WERI-Rb-1 (cell line): Measurements from ENCODE around the gene NFAM1.

Experiments used
- DNase-seq: peaks from one replicate; pipeline ENCODE4 v3.0.0-alpha.2; 2020
- H3K27ac ChIP-seq: fragments of 250-450 bp; sonication (Bioruptor Pico); 2 replicates; pipeline ENCODE4 v1.5.1; 2020; ENCODE audit warnings: mild to moderate bottlenecking, moderate library complexity
- H3K27me3 ChIP-seq: fragments of 250-450 bp; sonication (Bioruptor Pico); 2 replicates; pipeline ENCODE4 v1.5.1; 2021; ENCODE audit warnings: mild to moderate bottlenecking, low read depth, moderate library complexity; ENCODE audit not compliant: insufficient read depth, severe bottlenecking
- H3K36me3 ChIP-seq: fragments of 250-450 bp; sonication (Bioruptor Pico); 2 replicates; pipeline ENCODE4 v1.5.1; 2020; ENCODE audit warnings: mild to moderate bottlenecking, moderate library complexity
- H3K4me3 ChIP-seq: 2 replicates; pipeline ENCODE4 v1.5.1; 2011; ENCODE audit warnings: low read depth, mild to moderate bottlenecking, control low read depth, low read length
- H3K9me3 ChIP-seq: fragments of 250-450 bp; sonication (Bioruptor Pico); 2 replicates; pipeline ENCODE4 v1.5.1; 2021; ENCODE audit warnings: mild to moderate bottlenecking, moderate library complexity; ENCODE audit not compliant: severe bottlenecking
- TF ChIP-seq, protein P1 (sequence below): IDR thresholded peaks from 2 replicates; pipeline ENCODE4 v1.5.1; 2011; ENCODE audit warnings: low read depth, mild to moderate bottlenecking, control low read depth, inconsistent platforms, low read length

Gene NFAM1

DNA sequence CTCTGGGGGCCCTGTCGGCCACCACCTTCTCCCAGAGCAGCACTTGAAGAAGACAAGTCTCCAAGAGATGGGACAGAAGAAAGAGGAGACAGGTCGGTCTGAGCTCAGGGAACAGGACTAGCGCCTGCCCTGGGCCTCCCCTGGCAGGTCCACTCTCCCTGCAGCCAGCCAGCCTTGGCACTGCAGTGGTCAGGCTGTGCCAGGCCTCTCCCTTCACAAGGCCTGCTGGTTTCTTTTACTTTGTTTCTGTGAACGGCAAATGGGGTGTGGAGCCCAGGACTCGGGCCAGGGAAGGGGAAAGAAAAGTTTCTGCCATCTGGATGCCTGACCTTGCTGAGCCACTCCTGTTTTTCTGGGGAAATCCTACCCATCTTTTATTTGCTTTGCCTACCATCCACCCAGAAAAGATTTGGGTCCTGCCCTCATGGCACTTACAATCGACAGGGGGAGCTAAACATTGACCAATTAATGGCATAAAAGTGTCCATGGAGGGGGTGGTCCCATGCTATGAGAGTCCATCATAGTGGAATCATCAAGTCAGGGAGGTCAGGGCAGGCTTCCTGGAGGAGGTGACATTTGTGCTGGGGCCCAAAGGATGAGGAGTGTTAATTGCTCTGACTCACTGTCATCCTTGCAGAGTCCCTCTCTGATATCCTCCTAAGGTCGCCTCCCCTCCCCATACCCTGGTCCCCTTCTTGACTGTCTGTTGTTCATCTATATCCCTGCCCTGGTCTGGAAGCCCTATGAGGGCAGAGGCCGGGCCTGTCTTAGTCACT is 65.2 kb downstream of the NFAM1 start:
- Histone ChIP-seq H3K36me3 (peaks cover 5% of the 10 kb centered on the region), H3K9me3 (no peaks in the 10 kb centered on the region), H3K4me3 (no peak overlapping the region), H3K27me3 (no peaks in the 10 kb centered on the region), H3K27ac (no peak overlapping the region)
- DNase-seq, result no peak
- TF ChIP-seq, protein P1, sequence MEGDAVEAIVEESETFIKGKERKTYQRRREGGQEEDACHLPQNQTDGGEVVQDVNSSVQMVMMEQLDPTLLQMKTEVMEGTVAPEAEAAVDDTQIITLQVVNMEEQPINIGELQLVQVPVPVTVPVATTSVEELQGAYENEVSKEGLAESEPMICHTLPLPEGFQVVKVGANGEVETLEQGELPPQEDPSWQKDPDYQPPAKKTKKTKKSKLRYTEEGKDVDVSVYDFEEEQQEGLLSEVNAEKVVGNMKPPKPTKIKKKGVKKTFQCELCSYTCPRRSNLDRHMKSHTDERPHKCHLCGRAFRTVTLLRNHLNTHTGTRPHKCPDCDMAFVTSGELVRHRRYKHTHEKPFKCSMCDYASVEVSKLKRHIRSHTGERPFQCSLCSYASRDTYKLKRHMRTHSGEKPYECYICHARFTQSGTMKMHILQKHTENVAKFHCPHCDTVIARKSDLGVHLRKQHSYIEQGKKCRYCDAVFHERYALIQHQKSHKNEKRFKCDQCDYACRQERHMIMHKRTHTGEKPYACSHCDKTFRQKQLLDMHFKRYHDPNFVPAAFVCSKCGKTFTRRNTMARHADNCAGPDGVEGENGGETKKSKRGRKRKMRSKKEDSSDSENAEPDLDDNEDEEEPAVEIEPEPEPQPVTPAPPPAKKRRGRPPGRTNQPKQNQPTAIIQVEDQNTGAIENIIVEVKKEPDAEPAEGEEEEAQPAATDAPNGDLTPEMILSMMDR, result no peak

DNA sequence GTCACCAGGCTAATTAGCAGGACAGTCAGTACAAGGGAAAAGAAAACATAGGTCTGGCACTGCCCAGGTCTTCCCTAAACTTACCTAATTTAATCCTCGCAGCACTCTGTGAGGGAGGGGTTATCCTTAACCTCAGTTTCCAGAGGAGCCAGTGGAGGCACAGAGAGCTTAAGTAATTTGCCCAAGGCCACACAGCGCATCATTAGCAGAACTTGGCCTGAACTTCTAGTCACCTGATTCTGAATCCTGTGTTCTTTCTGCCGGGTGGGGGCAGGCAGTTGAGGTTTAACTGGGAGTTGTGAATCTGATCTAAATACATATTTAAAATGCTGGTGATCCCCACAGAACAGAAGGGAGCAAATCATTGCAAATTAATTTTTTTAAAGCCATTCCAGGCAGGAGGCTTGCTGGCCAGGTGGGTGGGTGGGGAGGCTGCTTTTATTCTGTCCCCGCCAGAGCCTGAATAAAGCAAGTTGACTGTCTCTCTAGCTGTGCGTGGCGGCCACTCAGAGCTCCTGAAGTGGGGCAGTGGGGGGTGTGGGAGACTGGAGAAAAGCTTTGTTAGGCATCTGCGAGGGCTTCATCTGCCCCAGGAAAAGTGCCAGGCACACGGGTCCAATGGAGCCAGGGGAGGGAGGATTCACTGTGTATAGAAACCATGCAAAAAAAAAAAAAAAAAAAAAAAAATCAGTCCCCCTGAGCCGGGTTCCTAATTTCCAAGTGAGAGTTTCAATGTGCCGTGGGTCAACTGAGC is 66.1 kb downstream of the NFAM1 start:
- no peak overlapping the region for H3K4me3 ChIP-seq
- no peaks in the 10 kb centered on the region for H3K9me3 ChIP-seq
- peaks cover 5% of the 10 kb centered on the region for H3K36me3 ChIP-seq
- TF ChIP-seq, protein P1, result no peak
- no peak overlapping the region for H3K27ac ChIP-seq
- DNase-seq, result no peak
- H3K27me3 ChIP-seq, result no peaks in the 10 kb centered on the region

DNA sequence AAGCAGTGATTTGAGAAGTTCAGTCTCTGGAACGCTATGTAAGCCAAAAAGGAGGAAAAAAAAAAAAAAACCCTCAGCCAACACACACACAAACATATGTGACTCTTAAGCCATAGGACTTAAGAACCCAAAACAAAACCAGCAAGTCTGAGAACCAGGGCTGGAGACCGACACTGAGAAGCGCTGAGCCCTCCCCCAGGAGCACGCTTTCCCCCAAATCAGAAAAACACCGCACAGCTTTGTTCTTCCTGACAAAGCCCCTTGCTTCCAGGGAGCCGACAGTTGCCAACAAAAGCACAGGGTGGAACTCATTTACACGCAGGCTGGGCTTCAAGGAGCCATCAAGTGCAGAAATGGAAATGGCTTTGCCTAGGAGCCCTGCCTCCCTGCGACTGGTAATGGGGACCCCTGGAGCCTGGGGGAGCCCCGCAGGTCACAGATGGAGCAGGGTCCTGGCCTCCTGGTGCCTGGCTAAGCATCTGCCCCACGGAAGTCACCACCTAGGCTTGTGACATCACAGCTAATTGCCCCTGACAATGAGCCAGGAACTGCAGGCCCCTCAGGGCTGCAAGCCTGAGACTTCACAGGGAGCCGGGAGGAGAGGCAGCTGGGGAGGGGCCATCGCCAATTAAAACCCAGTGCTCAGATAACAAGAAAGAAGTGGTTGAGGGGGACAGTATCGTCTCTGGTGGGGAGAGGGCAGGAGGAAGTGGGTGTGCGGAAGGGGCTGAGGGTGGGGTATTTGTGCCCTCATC is 66.9 kb downstream of the NFAM1 start:
- DNase-seq, result no peak
- H3K27ac ChIP-seq, result peak overlapping the region; percentile 14; the same call in 1 of the 2 replicates
- H3K9me3 ChIP-seq, result no peaks in the 10 kb centered on the region
- H3K36me3 ChIP-seq, result peaks cover 5% of the 10 kb centered on the region
- no peak overlapping the region for H3K4me3 ChIP-seq
- no peaks in the 10 kb centered on the region for H3K27me3 ChIP-seq
- TF ChIP-seq, protein P1, result no peak

DNA sequence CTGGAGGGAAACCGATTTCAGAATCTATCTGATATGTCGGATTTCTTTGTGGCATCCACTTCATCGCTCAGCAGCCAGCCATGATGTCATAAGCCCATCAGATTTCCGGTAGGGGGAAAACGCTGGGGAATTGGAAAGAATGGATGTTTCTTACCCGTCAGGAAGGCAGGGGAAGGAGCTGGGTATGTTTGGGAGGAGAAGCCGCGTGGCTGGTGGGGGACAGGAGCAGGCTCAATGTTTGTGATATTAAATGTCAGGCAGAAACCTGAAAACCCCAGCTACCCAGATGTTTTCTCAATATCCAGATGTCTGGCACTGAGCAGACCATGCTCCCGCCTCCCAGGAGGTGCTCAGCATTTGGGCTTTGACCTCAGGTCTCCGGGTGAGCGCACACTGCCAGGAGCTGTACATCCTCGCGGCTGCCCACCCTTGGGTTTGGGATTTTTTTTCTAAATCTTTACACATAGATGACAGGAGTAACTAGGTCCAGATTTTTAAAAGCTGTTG is 67.5 kb downstream of the NFAM1 start:
- H3K36me3 ChIP-seq, result peaks cover 5% of the 10 kb centered on the region
- no peak for DNase-seq
- no peaks in the 10 kb centered on the region for H3K27me3 ChIP-seq
- H3K27ac ChIP-seq, result no peak overlapping the region
- H3K4me3 ChIP-seq, result no peak overlapping the region
- TF ChIP-seq, protein P1, result no peak
- no peaks in the 10 kb centered on the region for H3K9me3 ChIP-seq

DNA sequence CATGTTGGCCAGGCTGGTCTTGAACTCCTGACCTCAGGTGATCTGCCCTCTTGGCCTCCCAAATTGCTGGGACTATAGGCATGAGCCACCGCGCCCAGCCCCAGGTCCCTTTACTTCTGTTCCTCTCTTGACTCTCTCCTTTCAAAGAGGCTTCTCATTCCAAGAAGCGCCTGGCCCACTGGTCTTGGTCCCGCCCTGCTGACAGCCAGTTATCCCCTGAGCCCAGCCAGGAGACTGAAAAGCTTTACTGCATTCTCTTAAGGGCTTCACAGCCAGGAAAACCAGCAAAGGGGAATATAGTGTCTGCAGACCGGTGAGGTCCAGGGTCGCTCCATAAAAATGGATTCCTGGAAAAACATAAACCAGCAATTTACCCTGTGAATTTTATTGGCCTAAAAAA is 68.3 kb downstream of the NFAM1 start:
- TF ChIP-seq, protein P1, result no peak
- Histone ChIP-seq H3K9me3 (no peaks in the 10 kb centered on the region), H3K27me3 (no peaks in the 10 kb centered on the region), H3K36me3 (peaks cover 5% of the 10 kb centered on the region), H3K27ac (no peak overlapping the region), H3K4me3 (no peak overlapping the region)
- no peak for DNase-seq
